Fibroblast of skin of right biceps (primary cell): ENCODE data around the gene CBR3.
"Not testable (repeated sequence)": the region's sequence is repeated elsewhere in the genome, so short reads cannot be mapped to it uniquely, and the experiment has no call there.

Experiments
- DNase-seq: peaks from one replicate; pipeline ENCODE4 v3.0.0-alpha.2; 2013

Gene CBR3

DNA sequence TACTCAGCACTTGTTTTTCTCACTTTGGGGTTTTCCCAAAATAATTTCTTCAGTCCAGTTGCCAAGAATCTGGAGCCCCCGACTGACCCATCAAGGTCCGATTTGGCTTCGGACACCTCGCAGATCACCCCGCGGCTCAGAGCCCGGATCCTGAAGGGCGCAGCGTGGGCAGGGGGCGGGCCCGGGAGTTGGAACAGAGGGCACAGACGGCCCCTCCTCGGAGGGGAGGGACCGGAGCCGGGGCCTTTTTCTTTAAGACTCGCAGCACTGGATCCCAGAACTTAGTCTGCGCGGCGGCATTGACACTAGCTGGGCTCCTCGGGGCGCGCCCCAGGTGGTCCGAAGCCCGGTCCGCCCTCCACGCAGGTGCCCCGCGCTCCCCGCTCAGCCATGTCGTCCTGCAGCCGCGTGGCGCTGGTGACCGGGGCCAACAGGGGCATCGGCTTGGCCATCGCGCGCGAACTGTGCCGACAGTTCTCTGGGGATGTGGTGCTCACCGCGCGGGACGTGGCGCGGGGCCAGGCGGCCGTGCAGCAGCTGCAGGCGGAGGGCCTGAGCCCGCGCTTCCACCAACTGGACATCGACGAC is at the start of gene CBR3:
Gene CBR3, plus strand, starts transcription at position 277 of the 588 bp plus-strand sequence. Its CDS starts 114 bp downstream, at position 391.
- peak; percentile 47 for DNase-seq

DNA sequence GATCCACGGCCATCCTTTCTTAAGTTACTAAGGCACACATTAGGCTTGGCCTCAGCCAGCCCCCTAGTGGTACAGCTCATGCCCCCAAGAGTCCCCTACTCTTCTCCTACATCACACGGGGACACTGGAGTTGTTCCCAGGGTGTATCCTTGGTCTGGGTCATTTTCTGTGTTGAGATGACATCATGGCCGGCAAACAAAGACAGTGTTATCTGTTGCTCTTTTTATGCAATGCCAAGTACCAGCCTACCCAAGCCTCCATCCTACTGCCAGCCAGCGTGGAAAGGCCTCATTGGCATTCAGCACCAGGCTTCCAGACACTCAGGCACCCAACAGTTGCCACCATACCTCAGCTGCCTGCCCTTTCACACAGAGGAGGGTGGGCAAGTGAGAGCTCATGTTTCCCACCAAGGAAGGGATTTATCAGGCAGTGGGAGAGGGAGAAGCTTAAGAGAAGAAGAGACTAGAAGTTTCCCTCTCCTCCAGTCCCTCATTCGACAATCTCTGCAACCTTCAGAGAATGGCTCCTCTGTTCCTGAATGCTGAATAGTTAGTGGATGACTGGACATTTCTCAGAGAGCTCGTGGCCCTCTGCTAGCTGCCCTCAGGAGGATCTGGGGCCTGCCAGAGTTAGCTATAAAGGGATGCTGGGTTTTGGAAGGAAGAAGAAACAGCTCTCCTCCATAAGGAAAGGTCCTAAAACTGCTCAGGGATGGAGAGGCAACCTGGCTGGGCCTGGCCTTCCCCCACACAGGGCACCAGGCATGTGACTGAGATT is 47.3 kb upstream of the CBR3 start:
- DNase-seq: no peak

DNA sequence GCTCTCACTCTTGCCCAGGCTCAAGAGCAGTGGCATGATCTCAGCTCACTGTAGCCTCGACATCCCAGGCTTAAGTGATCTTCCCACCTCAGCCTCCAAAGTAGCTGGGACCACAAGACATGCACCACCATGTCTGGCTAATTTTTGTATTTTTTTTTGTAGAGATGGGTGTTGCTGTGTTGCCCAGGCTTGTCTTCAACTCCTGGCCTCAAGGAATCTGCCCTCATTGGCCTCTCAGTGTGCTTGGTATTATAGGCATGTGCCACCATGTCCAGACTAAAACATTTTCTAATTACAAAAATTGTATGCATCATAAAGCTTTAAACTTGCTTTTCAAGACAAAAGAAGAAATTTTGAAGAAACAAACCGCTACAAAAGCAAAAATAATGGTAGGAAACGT is 44.9 kb upstream of the CBR3 start:
- no peak for DNase-seq

DNA sequence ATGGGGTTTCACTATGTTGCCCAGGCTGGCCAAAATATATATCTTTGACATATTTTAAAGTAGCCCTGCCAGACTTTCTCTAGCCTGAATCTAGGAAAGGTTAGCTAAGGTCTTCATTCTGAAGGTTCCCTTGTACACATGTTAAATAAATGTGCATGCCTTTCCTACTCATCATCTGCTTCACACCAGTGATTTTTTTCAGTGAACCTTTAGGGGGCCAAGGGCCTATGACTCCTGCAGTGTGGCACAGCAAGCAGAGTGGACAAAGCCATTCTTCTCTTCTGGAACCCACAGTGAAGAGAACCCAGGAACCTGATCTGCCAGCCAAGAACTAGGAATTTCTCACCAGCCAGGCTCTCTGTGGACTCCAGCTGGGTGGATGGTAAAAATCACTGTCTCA is 42.2 kb upstream of the CBR3 start:
- DNase-seq: no peak

DNA sequence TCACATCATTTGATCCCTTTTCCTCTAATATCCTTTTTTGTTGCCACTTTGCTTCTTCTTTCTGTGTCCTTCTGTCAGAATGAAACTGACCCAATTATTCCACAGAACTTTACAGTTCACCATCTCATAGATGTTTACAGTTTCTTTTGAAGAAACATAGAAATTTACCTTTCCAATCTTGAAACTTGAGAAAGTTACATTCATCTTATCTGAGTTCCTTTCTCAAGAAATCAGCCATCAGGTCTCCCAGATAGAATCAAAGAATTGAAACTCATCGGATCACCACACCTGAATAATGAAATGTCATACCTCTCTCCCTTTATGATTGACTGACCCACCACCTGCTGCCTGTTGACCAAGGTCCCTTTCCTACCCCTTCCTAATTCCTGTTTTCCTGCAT is 41.4 kb upstream of the CBR3 start:
- no peak for DNase-seq

DNA sequence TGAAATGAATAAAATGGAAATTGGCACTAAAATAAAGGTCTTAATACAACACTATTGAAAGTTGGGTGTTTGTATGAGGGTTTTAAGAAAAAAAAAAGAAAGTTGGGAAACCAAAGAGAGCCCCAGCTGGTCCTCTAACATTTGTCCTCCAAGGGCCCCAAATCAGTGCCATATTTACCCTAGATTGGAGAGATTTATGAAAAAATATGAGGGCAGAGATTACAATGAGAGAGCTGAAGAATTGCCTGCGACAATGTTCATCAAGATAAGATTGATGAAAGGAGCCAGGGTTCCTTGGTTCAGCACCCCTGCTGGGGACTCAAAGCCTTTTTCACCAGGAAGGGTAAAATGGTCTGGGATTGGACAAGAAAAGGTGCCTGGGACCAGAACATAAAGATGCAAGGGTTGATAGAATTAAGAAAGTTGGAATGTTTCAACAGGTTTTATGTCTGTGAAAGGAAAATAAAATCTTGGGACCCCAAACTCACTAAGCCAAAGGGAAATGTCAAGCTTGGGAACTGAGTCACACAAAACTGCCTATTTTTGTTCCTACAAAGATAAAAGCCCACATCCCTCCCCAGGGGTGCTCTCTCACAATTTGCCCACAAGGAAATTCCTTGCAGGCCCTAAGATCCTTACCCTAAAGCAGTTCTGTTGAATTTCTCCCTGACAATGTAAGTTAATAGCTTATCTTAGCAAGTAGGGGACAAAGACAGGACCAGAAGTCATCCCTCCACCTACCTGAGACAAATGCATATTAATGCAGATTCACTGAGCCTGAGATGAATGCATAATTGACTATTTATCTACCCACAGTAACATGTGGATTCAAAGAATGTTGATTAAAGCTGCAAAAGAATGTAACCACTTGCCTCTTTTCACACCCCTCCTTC is 38.2 kb upstream of the CBR3 start:
- no peak for DNase-seq

DNA sequence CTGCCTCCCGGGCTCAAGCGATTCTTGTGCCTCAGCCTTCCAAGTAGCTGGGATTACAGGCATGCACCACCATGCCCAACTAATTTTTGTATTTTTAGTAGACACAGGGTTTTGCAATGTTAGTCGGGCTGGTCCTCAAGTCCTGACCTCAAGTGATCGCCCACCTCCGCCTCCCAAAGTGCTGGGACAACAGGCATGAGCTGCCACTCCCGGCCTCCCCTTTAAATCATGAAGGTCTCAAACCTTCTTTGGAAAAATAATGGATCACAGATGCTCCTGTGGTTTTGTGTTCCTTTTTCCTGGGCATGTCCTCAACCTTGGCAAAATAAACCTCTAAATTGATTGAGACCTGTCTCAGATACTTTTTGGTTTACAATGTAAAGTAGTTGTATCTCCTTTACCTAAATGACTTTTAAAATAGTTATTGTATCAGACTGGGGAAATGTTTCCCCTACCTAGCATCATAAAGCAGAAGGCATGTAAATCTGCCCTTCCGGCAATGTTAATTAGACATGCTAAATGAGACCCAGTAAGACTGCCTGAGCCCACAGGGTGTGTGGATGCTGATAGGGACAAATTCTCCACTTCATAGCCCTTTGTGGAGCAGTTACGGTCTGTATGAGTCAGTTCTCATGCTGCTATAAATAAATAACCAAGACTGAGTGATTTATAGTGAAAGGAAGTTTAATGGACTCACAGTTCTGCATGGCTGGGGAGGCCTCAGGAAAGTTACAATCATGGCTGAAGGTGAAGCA is 37.3 kb upstream of the CBR3 start:
- peak; percentile 5 for DNase-seq

DNA sequence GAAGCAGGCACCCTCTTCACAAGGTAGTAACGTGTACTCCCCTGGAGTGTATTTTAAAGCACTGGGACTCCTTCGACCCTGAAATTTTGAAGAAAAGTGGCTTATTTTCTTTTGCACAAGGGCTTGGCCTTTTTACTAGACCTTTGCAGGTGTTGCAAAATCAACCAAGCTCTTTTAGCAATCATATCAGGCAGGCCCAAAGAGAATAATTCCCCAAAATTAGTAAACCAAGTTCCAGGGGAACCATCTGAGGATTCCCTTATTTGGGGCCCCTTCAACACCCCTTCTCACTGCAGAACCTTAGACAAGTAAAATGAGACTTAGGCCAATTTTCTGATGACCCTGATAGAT is 36.7 kb upstream of the CBR3 start:
- DNase-seq: no peak

DNA sequence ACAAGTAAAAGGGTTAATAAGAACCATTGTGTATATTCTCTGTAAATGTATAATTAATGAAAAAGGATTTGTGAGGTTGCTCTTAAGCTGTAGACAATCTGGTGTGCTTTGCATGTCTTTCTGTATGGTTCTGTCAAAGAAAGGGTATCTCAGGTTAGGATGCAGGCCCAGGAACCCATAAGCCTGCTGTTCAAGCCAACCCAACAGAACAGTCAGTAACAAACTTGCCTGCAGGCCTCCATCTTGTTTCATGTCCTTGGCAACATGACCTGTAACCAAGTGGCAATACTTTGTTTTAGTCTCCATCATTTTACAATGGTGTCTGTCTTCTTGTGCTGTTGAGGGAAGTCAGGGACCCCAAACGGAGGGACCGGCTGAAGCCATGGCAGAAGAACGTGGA is 35.9 kb upstream of the CBR3 start:
- no peak for DNase-seq

DNA sequence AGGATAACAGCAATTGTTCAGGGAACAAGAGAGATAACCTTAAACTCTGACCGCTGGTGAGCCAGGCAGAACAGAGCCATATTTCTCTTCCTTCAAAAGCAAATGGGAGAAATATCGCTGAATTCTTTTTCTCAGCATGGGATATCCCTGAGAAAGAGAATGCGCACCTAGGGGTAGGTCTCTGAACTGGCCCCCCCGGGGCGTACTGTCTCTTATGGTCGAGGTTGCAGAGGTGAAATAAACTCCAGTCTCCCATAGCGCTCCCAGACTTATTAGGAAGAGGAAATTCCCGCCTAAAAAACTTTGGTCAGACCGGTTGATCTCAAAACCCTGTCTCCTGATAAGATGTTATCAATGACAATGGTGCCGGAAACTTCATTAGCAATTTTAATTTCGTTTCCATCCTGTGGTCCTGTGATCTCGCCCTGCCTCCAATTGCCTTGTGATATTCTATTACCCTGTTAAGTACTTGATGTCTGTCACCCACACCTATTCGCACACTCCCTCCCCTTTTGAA is 35.1 kb upstream of the CBR3 start:
- DNase-seq: not testable (repeated sequence)

DNA sequence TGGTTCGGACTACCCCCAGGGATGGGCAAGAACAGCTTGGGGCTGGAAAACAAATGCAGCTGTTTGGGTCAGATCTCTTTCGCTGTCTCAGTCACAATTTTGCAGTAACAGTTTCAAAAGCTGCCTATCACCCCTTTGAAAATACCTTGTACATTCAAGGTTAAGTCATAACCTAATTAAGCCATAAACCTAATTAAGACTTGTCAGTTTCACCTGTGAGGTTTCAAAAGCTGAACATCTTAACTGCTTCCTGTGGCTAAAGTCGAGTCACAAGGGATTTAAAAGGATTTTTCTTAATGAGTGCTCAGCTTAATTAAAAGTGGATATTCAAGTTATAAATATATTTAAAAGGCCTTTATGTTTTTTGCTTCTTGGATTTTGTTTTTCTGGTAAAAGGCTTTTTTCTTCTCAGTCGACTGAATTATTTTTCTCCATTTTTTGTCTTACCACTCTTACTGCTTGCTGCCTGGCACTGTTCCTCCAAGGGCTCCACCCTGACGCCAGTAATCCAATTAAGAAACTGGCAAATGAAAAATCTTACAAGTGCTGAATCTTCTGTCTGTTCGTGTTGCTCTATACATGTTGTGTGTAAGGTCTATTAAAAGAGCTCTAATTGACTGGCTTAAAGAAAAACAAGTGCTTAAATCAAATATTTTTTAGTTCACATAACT is 33.8 kb upstream of the CBR3 start:
- DNase-seq: no peak

DNA sequence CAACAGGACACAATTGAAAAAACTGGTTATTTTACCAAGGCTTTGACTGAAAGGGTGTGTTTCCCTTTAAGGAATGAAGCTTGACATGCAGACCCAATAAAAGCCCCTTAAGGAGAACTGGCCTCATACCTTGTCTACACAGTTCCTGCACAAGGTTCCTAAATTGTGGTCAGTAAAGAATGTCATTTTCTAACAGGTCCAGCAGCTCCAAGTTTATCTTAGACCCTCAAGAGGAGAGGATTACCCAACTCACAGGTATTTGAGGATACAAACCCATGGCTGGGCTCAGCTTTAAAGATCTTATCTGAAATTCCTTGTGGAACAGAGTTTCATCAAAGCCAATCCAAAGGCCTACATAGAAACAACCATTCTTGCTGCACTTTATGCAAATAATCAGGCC is 31.4 kb upstream of the CBR3 start:
- no peak for DNase-seq

DNA sequence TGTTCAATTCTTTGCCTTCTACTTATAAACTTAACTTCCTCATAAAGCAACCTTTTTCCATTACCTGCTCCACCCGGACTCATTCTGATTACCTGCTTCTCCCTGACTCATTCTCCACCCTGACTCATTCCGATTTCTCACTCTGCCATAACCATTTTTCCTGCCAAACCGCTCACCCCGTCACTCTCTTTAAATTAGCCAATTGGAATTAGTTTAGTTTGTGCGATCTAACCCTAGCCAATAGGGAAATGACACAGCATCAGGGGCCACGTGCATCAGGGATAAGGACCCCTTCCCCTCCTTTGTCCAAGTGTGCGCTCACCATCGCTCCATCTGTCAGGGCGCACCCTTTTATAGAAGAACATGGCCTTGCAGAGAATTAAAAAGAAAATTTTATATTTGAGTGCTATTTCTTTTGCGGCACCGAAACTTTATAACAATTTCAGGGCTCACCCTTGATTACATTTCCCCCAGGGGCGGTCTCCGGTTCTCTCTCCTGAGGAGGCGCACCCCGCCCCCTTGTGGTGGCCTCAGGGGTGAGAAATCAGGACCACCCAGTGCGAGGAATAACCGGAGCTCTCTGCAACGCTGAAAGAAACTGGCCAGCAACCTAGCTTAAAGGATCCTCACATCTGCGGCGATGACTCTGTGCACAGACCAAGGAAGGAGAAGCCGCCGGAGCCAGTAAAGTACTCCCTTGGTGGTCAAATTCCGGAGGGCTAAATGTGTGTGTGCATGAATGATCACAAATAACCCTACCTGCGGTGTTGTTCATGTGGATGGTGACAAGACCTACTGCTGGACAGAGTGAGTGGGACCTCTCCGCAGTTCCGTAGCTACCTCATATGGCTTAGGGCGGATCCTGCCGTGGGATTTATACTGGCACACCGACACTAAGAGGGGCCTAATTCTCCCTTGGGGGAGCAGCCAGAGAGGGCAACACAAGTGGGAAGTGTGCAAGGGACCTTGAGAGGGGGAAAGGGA is 30.3 kb upstream of the CBR3 start:
- DNase-seq: peak; percentile 55

DNA sequence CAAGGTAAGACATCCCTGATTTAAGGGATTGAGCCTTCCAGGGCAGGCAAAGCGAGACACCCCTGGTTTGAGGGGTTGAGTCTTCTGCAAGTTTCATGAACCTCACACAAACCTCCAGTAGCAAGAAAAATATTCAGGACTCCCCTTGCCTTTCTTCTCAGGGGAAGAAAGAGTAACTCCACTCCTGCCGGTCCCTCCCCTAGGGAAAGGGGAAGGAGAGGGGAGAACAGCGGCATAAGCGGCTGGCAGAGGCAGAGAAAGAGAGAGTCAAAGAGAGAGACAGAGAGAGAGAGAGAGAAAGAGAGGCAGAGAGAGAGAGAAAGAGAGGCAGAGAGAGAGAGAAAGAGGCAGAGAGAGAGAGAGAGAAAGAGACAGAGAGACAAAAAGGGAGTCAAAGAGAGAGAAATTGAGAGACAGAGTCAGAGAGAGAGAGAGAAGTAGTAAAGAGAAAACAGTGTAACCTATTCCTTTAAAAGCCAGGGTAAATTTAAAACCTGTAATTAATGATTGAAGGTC is 29.5 kb upstream of the CBR3 start:
- no peak for DNase-seq

DNA sequence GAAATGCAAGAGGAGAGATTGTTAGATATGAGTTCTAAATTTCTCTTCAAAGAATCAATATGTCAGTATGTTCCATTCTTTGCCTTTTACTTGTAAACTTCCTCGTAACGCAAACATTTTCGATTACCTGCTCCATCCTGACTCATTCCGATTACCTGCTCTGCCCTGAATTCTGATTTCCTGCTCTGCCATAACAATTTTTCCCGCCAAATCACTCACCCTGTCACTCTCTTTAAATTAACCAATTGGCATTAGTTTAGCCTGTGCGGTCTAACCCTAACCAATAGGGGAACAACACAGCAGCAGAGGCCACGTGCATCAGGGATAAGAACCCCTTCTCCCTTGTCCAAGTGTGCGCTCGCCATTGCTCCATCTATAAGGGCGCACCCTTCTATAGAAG is 25.0 kb upstream of the CBR3 start:
- DNase-seq: no peak

DNA sequence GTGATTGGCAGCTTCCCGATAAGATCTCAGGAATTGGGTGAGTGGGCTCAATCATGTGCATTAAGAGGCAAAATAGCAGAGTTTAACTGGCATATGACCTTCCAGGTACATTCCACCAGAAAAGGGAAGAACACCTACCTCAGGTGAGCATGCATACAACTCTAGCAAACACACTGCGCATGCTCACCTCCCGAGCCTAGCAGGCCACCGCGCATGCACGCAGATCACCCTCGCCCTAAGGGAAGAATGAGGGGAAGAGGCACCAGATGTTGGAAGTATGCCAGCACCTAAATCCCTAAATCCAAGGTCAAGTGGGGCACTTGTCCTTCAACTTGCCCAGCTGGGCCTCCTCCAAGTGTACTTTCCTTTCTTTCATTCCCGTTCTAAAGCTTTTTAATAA is 23.6 kb upstream of the CBR3 start:
- no peak for DNase-seq

DNA sequence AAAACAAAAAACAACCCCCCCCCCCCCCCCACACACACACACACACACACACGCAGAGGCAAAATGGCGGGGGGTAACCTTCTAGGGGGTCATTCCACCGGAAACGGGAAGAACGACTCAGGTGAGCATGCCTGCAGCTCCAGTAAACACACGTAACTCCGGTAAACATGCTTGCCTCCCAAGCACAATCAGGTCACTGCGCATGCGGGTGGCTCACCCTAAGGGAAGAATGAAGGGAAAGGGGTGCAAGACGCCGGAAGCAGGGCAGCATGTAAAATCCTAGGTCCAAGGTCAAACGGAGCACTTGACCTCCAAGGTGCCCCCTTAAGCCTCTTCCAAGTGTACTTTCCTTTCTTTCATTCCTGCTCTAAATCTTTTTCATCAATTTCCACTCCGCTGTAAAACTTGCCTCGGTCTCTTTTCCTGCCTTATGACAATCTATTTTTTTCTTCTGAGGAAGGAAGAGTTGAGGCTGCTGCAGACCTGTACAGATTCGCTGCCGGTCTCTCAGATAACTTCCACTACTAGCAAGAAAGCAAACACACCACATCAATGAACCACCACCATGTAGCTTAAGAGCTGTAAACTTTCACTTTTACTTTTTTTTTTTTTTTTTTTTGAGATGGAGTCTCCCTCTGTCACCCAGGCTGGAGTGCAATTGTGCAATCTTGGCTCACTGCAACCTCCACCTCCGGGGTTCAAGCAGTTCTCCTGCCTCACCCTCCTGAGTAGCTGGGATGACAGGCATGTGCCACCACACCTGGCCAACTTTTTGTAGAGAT is 21.0 kb upstream of the CBR3 start:
- DNase-seq: no peak

DNA sequence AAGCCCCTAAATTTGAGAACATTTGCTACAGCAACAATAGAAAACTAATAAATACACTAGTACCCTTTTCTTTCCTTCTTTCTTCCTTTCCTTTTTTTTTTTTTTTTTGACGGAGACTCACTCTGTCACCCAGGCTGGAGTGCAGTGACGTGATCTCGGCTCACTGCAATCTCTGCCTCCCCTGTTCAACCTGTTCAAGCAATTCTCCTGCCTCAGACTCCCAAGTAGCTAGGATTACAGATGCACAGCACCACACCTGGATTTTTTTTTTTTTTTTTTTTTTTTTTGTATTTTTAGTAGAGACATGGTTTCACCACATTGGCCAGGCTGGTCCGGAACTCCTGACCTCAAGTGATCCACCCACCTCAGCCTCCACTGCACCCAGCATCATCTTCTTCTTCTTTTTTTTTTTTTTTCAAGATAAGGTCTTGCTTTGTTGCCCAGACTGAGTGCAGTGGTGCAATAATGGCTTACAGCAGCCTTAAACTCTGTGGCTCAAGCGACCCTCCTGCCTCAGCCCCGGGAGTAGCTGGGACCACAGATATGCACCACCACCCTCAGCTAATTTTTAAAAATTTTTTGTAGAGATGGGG is 19.6 kb upstream of the CBR3 start:
- DNase-seq: no peak

DNA sequence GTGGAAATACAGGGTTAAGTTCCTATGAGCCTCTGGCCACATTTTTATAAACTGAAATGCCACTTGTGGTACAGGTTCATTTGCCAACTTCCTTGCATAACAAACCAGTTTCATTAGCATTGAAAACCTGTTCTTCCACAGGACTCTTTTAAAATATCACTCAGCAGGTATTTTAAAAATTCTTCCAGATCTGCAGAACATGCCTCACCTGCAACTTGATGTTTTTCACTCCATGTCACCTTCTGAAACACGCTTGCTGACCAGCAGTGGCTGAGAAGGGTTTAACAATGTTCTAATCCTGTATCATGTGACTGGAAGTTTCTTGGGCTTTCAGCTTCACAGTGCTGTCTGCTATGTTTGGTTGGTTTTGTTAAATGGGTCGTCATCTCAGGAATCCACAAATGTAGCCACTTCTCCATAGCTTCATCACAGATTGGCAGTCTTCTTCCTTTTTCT is 17.6 kb upstream of the CBR3 start:
- no peak for DNase-seq
